H1 (cell line): ENCODE data around the gene ADAMTS17. TPM values are rescaled to one million over a fixed set of nuclear protein-coding genes. Genes with fewer than 3 reads are reported as not detected.
A peak's percentile ranks its signal among the peaks of the same experiment; 100 is the strongest.

Experiments used
- CTCF ChIA-PET: fragments of 300-600 bp; sonication (Branson Sonifier 250); formaldehyde crosslinking; loops from one replicate; lab custom pipeline; 2021; ENCODE audit not compliant: partially characterized antibody; lab: Charles Lee
- POLR2A ChIA-PET: fragments of 300-600 bp; sonication (Branson Sonifier 250); formaldehyde crosslinking; loops from one replicate; lab custom pipeline; 2021; ENCODE audit warnings: inconsistent platforms; ENCODE audit not compliant: partially characterized antibody; lab: Charles Lee
- DNase-seq, 2 experiments: peaks; one replicate each; pipeline versions ENCODE4 v3.0.0 to v3.0.0-alpha.2; 2010 to 2022; ENCODE audit warnings: low spot score in 2 of 2, low read depth in 1 of 2, mixed read lengths in 1 of 2
- FAIRE-seq: peaks from 2 replicates; lab custom pipeline; 2011; peaks lifted over from hg19 to GRCh38; lab: Jason Lieb, UNC
- H2AFZ ChIP-seq: 2 replicates; pipeline ENCODE4 v1.8.1; 2012; ENCODE audit warnings: low read length, inconsistent platforms
- H2AK5ac ChIP-seq: 2 replicates; pipeline ENCODE4 v1.6.1; 2013; ENCODE audit warnings: low read depth, low read length
- H2BK120ac ChIP-seq: replicated peaks from 2 replicates; pipeline ENCODE3; 2013; ENCODE audit warnings: low read depth, low read length, inconsistent platforms
- H2BK12ac ChIP-seq: 2 replicates; pipeline ENCODE4 v1.6.1; 2013; ENCODE audit warnings: low read depth, low read length
- H2BK15ac ChIP-seq: 2 replicates; pipeline ENCODE4 v1.6.1; 2013; ENCODE audit warnings: low read length
- H2BK20ac ChIP-seq: 2 replicates; pipeline ENCODE4 v1.6.1; 2013; ENCODE audit warnings: low read length
- H2BK5ac ChIP-seq: 2 replicates; pipeline ENCODE4 v1.6.1; 2013; ENCODE audit warnings: low read depth, low read length
- H3K14ac ChIP-seq: 2 replicates; pipeline ENCODE4 v1.6.1; 2013; ENCODE audit warnings: inconsistent platforms; ENCODE audit not compliant: insufficient read length
- H3K18ac ChIP-seq: 2 replicates; pipeline ENCODE4 v1.6.1; 2013; ENCODE audit warnings: low read length; ENCODE audit errors: extremely low read depth
- H3K23ac ChIP-seq: 2 replicates; pipeline ENCODE4 v1.6.1; 2013; ENCODE audit warnings: inconsistent platforms; ENCODE audit not compliant: insufficient read length
- H3K23me2 ChIP-seq: 2 replicates; pipeline ENCODE4 v1.6.1; 2013; ENCODE audit warnings: low read depth, low read length
- H3K27ac ChIP-seq: 2 replicates; pipeline ENCODE4 v1.6.1; 2011; ENCODE audit warnings: low read depth, low read length, inconsistent platforms
- H3K27me3 ChIP-seq, 4 experiments: replicated peaks in 1 of 4; 1 replicate in 1 of 4; 2 replicates in 3 of 4; pipeline versions ENCODE4 v1.6.1 to v1.8.1; 2011 to 2013; ENCODE audit warnings: low read length in 3 of 4, mild to moderate bottlenecking in 3 of 4, inconsistent platforms in 2 of 4, mixed read lengths in 2 of 4, moderate library complexity in 1 of 4; ENCODE audit not compliant: control insufficient read depth in 3 of 4, insufficient read depth in 3 of 4; ENCODE audit errors: extremely low read depth in 1 of 4
- H3K36me3 ChIP-seq, 4 experiments: 2 replicates each; pipeline versions ENCODE4 v1.6.1 to v1.8.1; 2011 to 2013; ENCODE audit warnings: mild to moderate bottlenecking in 4 of 4, low read length in 3 of 4, moderate library complexity in 2 of 4, control low read depth in 1 of 4, inconsistent platforms in 1 of 4; ENCODE audit not compliant: insufficient read depth in 4 of 4, control insufficient read depth in 2 of 4
- H3K4ac ChIP-seq: replicated peaks from 2 replicates; pipeline ENCODE3; 2013; ENCODE audit warnings: low read length, low read depth, mixed read lengths, inconsistent platforms; ENCODE audit not compliant: insufficient read length
- H3K4me1 ChIP-seq, 4 experiments: replicated peaks in 1 of 4; 1 replicate in 1 of 4; 2 replicates in 3 of 4; pipeline versions ENCODE4 v1.6.1 to v1.8.1; 2011 to 2013; ENCODE audit warnings: low read length in 3 of 4, inconsistent platforms in 2 of 4, mixed read lengths in 1 of 4; ENCODE audit not compliant: insufficient read depth in 4 of 4, control insufficient read depth in 3 of 4
- H3K4me2 ChIP-seq, 2 experiments: 2 replicates each; pipeline versions ENCODE4 v1.6.1 to v1.8.1; 2011 to 2013; ENCODE audit warnings: low read depth in 2 of 2, low read length in 2 of 2, control low read depth in 1 of 2, inconsistent platforms in 1 of 2, mild to moderate bottlenecking in 1 of 2; ENCODE audit not compliant: insufficient read depth in 1 of 2
- H3K4me3 ChIP-seq, 4 experiments: fragments of 200-600, 300-600 bp in 1 of 4; sonication (generic), shearing (Covaris generic), sonication (Bioruptor Twin) in 1 of 4; 2 replicates each; pipeline versions ENCODE4 v1.5.1 to v1.8.1; 2011 to 2016; ENCODE audit warnings: low read length in 4 of 4, low read depth in 3 of 4, control low read depth in 2 of 4, inconsistent platforms in 2 of 4, mild to moderate bottlenecking in 2 of 4, mixed read lengths in 1 of 4, moderate library complexity in 1 of 4; ENCODE audit not compliant: insufficient read depth in 2 of 4; ENCODE audit errors: extremely low read depth in 1 of 4
- H3K56ac ChIP-seq: replicated peaks from 2 replicates; pipeline ENCODE3; 2013; ENCODE audit warnings: low read depth, mild to moderate bottlenecking, mixed read lengths, low read length, inconsistent platforms; ENCODE audit not compliant: insufficient read length
- H3K79me1 ChIP-seq: 2 replicates; pipeline ENCODE4 v1.6.1; 2013; ENCODE audit warnings: low read depth, low read length, control low read depth
- H3K79me2 ChIP-seq, 2 experiments: 2 replicates each; pipeline versions ENCODE4 v1.6.1 to v1.8.1; 2012 to 2013; ENCODE audit warnings: low read length in 2 of 2, mild to moderate bottlenecking in 2 of 2, inconsistent platforms in 1 of 2; ENCODE audit not compliant: insufficient read depth in 2 of 2, control insufficient read depth in 1 of 2
- H3K9ac ChIP-seq, 4 experiments: replicated peaks in 1 of 4; 1 replicate in 1 of 4; 2 replicates in 3 of 4; pipeline versions ENCODE4 v1.6.1 to v1.8.1; 2011 to 2013; ENCODE audit warnings: low read depth in 3 of 4, low read length in 3 of 4, control low read depth in 2 of 4, mild to moderate bottlenecking in 2 of 4, moderate library complexity in 2 of 4, inconsistent platforms in 1 of 4; ENCODE audit errors: extremely low read depth in 1 of 4
- H3K9me3 ChIP-seq, 2 experiments: 2 replicates each; pipeline versions ENCODE4 v1.6.1 to v1.8.1; 2012 to 2013; ENCODE audit warnings: mild to moderate bottlenecking in 2 of 2, moderate library complexity in 2 of 2, control low read depth in 1 of 2, inconsistent platforms in 1 of 2, low read depth in 1 of 2, low read length in 1 of 2, mixed read lengths in 1 of 2; ENCODE audit not compliant: insufficient read depth in 2 of 2
- H4K20me1 ChIP-seq, 2 experiments: replicated peaks in 1 of 2; 2 replicates each; pipeline versions ENCODE3 to v1.8.1; 2011 to 2013; ENCODE audit warnings: inconsistent platforms in 2 of 2, low read length in 2 of 2, mild to moderate bottlenecking in 1 of 2; ENCODE audit not compliant: insufficient read depth in 2 of 2, control insufficient read depth in 1 of 2
- H4K5ac ChIP-seq: 2 replicates; pipeline ENCODE4 v1.6.1; 2013; ENCODE audit warnings: low read length, low read depth, mixed read lengths, inconsistent platforms; ENCODE audit not compliant: insufficient read length
- H4K8ac ChIP-seq: 2 replicates; pipeline ENCODE4 v1.8.0; 2013; ENCODE audit warnings: mild to moderate bottlenecking, moderate library complexity, low read length, inconsistent platforms; ENCODE audit not compliant: insufficient read depth; ENCODE audit errors: extremely low read depth
- H4K91ac ChIP-seq: replicated peaks from 2 replicates; pipeline ENCODE3; 2013; ENCODE audit warnings: low read length, mixed read lengths, inconsistent platforms; ENCODE audit not compliant: insufficient read length
- MAX ChIP-seq: IDR thresholded peaks from 2 replicates; pipeline ENCODE4 v1.6.1; 2012; ENCODE audit warnings: inconsistent platforms
- RFX5 ChIP-seq: IDR thresholded peaks from 2 replicates; pipeline ENCODE4 v1.6.1; 2011; ENCODE audit warnings: low read depth, low read length, improper control_type of control experiment, borderline replicate concordance
- WGBS, 2 experiments: shearing (Covaris generic) in 1 of 2; methylation state at CpG; one replicate each; pipeline versions ENCODE4 v1.1.6 to v1.1.7; 2013 to 2015; ENCODE audit warnings: low lambda C conversion rate in 2 of 2, mixed read lengths in 2 of 2, inconsistent platforms in 1 of 2, low coverage in 1 of 2, missing lambda C conversion rate in 1 of 2; ENCODE audit not compliant: insufficient replicate concordance in 2 of 2, insufficient coverage in 1 of 2, insufficient read length in 1 of 2; ENCODE audit errors: extremely low coverage in 1 of 2, missing lambda C conversion rate in 1 of 2; 5-methylcytosine and 5-hydroxymethylcytosine counted together
- polyA plus RNA-seq, 7 experiments: library from polyadenylated mRNA; depleted of rRNA in 3 of 7; stranded (reverse) in 5 of 7; unstranded in 2 of 7; fragments of >200 nt in 5 of 7; fragments of 200-250 nt in 2 of 7; gene quantifications; 1 replicate in 5 of 7; 2 replicates in 1 of 7; 4 replicates in 1 of 7; pipeline versions ENCODE4 v1.2.1 to v1.2.3, GENCODE V29; 2011 to 2013; ENCODE audit warnings: missing spikeins in 2 of 7, mixed read lengths in 2 of 7
- total RNA-seq: library from RNA; stranded (reverse); fragmentation: NEBNext Ultra II Directional; extraction: Animal tissue kit (Norgen Biotek cat#: 25700); gene quantifications from 2 replicates; pipeline ENCODE4 v1.2.1, GENCODE V29; 2021

The ADAMTS17 gene
- total and polyA plus RNA-seq, 2 of the 8 experiments (the other 6 are each of a cell fraction or from before 2014, with no cell fraction given) = 0.51 to 1.7 TPM

- H3K23me2 ChIP-seq = no peaks in the 10 kb centered on the region
- no peak overlapping the region for H3K56ac ChIP-seq
- H3K14ac ChIP-seq = no peak overlapping the region
- H2BK20ac ChIP-seq = no peak overlapping the region
- ChIA-PET CTCF (interaction anchor here (0.9 to 1.9 kb wide), 3 partner anchors 14 to 77 kb away, joined by 3 to 7 read pairs (median 4); no protein-coding TSS in a partner anchor), POLR2A (no interaction called here)
- no peak overlapping the region for H4K8ac ChIP-seq
- no peaks in the 10 kb centered on the region for H3K36me3 ChIP-seq
- no peak for FAIRE-seq
- no peak overlapping the region for H4K91ac ChIP-seq
- no peaks in the 10 kb centered on the region for H3K4me1 ChIP-seq
- DNase-seq = peak in 1 of 2 experiments; percentile 28
- H2AFZ ChIP-seq = no peak overlapping the region
- H3K4me2 ChIP-seq = no peak overlapping the region
- no peak overlapping the region for H2BK120ac ChIP-seq
- no peak overlapping the region for H3K4me3 ChIP-seq
- 85% methylated on average over 25 of the region's 25 CpGs; no CpG with 5 or more reads in 1 of the 2 experiments for WGBS, 2 experiments
- no peak overlapping the region for H4K5ac ChIP-seq
- no peak overlapping the region for H2AK5ac ChIP-seq
- no peaks in the 10 kb centered on the region for H3K27me3 ChIP-seq
- no peak overlapping the region for H2BK12ac ChIP-seq
- no peak overlapping the region for H3K23ac ChIP-seq
- H3K27ac ChIP-seq = no peak overlapping the region
- no peaks in the 10 kb centered on the region for H4K20me1 ChIP-seq
- no peaks in the 10 kb centered on the region; the same call in 1 of the 2 replicates for H3K79me1 ChIP-seq
- no peak overlapping the region for H3K4ac ChIP-seq
- H3K18ac ChIP-seq = no peak overlapping the region
- H2BK15ac ChIP-seq = no peak overlapping the region
- no peak overlapping the region for H3K9ac ChIP-seq
- no peak overlapping the region for H2BK5ac ChIP-seq
- no peaks in the 10 kb centered on the region for H3K79me2 ChIP-seq
- peaks cover 0 to 3% of the 10 kb centered on the region in 2 experiments; a peak in 2 of 4 replicates for H3K9me3 ChIP-seq
- TF ChIP-seq RFX5 (no peak), MAX (no peak)
- TF ChIP-seq, all 59 proteins: peak for 0
These were observed 80.2 kb downstream of the ADAMTS17 start for GRCh38 chr15:100261302-100262240.
